ENCODE data around the gene SRRT. TPM values are rescaled to one million over a fixed set of nuclear protein-coding genes. Genes with fewer than 3 reads are reported as not detected.

Gene SRRT
- total RNA-seq, 1 donor from 2014 or later = 83.3 TPM

DNA sequence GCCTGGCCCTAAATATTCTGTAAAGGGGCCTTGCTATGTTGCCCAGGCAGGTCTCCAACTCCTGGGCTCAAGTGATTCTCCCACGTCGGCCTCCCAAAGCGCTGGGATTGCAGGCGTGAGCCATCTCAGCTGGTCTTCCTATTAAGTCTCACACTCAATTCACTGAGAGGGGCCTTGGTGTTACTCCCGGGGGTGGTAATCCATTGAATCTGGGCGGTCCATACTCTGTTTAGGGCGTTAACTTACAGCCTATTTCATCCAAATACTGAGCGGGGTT is 665 bp upstream of the SRRT start:
- TF ChIP-seq, protein P1, sequence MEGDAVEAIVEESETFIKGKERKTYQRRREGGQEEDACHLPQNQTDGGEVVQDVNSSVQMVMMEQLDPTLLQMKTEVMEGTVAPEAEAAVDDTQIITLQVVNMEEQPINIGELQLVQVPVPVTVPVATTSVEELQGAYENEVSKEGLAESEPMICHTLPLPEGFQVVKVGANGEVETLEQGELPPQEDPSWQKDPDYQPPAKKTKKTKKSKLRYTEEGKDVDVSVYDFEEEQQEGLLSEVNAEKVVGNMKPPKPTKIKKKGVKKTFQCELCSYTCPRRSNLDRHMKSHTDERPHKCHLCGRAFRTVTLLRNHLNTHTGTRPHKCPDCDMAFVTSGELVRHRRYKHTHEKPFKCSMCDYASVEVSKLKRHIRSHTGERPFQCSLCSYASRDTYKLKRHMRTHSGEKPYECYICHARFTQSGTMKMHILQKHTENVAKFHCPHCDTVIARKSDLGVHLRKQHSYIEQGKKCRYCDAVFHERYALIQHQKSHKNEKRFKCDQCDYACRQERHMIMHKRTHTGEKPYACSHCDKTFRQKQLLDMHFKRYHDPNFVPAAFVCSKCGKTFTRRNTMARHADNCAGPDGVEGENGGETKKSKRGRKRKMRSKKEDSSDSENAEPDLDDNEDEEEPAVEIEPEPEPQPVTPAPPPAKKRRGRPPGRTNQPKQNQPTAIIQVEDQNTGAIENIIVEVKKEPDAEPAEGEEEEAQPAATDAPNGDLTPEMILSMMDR (conservative IDR thresholded peaks at IDR 0.05; ENCODE audit: low read depth, low read length) = no peak
- no peak for DNase-seq (ENCODE audit: low read depth)
- peak overlapping the region; percentile 75 for H3K4me3 ChIP-seq (ENCODE audit: low read depth, low read length)

DNA sequence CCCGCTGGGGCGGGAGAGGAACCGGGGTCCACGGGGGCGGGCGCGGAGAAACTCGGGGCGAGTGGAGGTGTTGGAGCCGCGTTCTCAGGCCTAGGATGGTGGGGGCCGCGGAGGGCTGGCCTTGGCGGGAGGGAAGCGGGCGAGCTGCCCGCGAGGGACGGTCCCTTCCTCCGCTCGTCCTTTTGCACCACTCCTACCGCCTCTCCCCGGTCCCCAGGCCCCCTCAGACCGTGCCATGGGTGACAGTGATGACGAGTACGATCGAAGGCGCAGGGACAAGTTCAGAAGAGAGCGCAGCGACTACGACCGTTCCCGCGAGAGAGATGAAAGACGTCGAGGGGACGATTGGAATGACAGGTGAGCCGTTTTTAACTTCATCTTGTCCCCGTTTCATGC is 451 bp downstream of the SRRT start:
- H3K4me3 ChIP-seq (ENCODE audit: low read depth, low read length) = peak overlapping the region; percentile 75
- TF ChIP-seq, protein P1 (conservative IDR thresholded peaks at IDR 0.05; ENCODE audit: low read depth, low read length) = no peak
- DNase-seq (ENCODE audit: low read depth) = no peak

DNA sequence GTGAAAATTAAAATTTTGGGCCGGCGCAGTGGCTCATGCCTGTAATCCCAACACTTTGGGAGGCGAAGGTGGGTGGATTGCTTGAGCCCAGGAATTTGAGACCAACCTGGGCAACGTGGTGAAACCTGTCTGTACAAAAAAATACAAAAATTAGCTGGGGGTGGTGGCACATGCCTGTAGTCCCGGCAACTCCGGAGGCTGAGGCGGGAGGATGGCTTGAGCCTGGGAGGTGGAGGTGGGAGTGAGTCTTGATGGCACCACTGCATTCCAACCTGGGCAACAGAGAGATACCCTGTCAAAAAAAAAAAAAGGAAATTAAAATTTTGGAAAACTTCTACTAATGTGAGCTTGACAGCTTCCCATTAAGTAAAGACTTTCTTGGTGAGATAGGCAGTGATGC is 3.1 kb downstream of the SRRT start:
- H3K4me3 ChIP-seq (ENCODE audit: low read depth, low read length) = no peak overlapping the region
- TF ChIP-seq, protein P1 (conservative IDR thresholded peaks at IDR 0.05; ENCODE audit: low read depth, low read length) = no peak
- no peak for DNase-seq (ENCODE audit: low read depth)

DNA sequence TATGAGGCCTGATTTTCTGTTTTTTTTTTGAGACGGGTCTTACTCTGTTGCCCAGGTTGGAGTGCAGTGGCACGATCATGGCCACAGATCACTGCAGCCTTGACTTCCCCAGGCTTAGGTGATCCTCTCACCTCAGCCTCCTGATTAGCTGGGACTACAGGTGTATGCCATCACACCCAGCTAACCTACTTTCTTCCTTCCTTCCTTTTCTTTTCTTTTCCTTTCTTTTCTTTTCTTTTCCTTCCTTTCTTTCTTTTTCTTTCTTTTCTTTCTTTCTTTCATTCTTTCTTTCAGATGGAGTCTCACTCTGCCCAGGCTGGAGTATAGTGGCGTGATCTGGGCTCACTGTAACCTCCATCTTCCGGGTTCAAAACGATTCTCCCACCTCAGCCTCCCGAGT is 3.8 kb downstream of the SRRT start:
- DNase-seq (ENCODE audit: low read depth) = no peak
- TF ChIP-seq, protein P1 (conservative IDR thresholded peaks at IDR 0.05; ENCODE audit: low read depth, low read length) = no peak
- H3K4me3 ChIP-seq (ENCODE audit: low read depth, low read length) = no peak overlapping the region

DNA sequence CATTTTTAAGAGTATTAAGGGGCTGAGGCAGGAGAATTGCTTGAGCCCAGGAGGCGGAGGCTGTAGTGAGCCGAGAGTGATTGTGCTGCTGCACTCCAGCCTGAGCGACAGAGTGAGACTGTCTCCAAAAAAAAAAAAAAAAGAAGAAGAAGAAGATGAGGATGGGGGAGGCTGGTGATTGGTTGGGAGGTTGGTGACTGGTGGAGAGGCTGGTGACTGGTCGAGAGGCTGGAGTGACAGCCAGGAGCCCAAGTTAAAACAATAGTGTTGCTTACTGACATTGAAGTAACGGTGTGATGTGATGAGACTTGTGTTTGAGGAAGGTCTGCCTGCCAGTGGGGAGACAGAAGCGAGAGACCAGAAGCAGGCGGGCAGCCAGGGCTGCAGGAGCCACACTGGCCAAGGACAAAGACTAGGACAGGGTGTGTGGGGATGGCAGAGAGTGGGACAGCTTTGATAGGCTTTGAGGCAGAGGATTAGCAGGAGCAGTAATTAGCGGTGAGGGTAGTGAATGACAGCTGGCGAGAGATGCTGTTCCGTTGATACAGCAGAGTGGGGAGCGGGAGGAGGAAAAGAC is 4.9 kb downstream of the SRRT start:
- H3K4me3 ChIP-seq (ENCODE audit: low read depth, low read length) = no peak overlapping the region
- TF ChIP-seq, protein P1 (conservative IDR thresholded peaks at IDR 0.05; ENCODE audit: low read depth, low read length) = no peak
- DNase-seq (ENCODE audit: low read depth) = no peak

DNA sequence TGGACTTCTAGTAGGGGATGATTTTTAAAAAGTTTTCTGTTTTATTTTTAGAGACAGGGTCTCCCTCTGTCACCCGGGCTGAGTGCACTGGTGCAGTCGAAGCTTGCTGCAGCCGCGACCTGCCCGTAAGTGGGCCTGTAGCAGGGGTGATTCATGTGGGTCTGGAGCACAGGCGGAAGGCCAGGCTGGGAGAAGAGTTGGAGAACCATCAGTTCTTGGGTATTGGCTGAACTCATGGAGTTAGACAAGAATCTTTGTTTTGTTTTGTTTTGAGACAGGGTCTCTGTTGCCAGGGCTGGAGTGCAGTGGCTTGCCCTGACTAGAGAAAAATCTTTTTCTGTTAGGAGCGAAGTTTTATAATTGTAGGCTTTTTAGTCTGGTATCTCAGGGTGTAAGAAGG is 5.7 kb downstream of the SRRT start:
- no peak overlapping the region for H3K4me3 ChIP-seq (ENCODE audit: low read depth, low read length)
- TF ChIP-seq, protein P1 (conservative IDR thresholded peaks at IDR 0.05; ENCODE audit: low read depth, low read length) = no peak
- no peak for DNase-seq (ENCODE audit: low read depth)

DNA sequence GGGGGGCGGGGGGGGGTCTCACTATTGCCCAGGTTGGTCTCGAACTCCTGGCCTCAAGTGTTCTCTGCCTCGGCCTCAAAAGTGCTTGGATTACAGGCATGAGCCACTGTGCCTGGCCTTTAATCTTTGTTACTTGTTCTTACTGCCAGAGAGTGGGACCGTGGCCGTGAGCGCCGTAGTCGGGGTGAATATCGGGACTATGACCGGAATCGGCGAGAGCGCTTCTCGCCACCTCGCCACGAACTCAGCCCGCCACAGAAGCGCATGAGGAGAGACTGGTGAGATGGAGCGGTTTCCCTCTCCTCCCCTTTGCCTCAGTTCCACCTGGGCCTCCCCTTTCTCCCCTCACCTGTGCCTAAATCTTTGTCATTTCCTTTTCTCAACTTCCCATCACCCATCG is 6.2 kb downstream of the SRRT start:
- TF ChIP-seq, protein P1 (conservative IDR thresholded peaks at IDR 0.05; ENCODE audit: low read depth, low read length) = no peak
- no peak for DNase-seq (ENCODE audit: low read depth)

More for the DNA sequence above, 6.2 kb downstream of the SRRT start:
- no peak overlapping the region for H3K4me3 ChIP-seq (ENCODE audit: low read depth, low read length)

Measured in epithelial cell of proximal tubule (primary cell).